ENCODE results near the gene SUCLG1. TPM values are rescaled to one million over a fixed set of nuclear protein-coding genes. Genes with fewer than 3 reads are reported as not detected.

The SUCLG1 gene
- total RNA-seq, 1 experiment from 2014 or later, result 83.4 TPM

GRCh38 chr2:84389794-84390193 is 69.3 kb downstream of the SUCLG1 start:
- no peak for TF ChIP-seq EZH2 (IDR thresholded peaks at IDR 0.05; ENCODE audit: low read length, unreplicated experiment)
- TF ChIP-seq EZH2phosphoT487 (IDR thresholded peaks at IDR 0.05; ENCODE audit: borderline replicate concordance, low read length), result no peak
- TF ChIP-seq CTCF (conservative IDR thresholded peaks at IDR 0.05; ENCODE audit: low read depth, low read length), result no peak
- Histone ChIP-seq H2AFZ (ENCODE audit: low read length) (no peak overlapping the region), H3K4me1 (ENCODE audit: insufficient read depth, low read length) (no peaks in the 10 kb centered on the region), H3K27ac (ENCODE audit: low read length) (no peak overlapping the region), H3K79me2 (ENCODE audit: low read length) (no peaks in the 10 kb centered on the region), H4K20me1 (ENCODE audit: low read length) (no peaks in the 10 kb centered on the region), H3F3A (ENCODE audit: low read length, unreplicated experiment) (no peaks in the 10 kb centered on the region), H3K9ac (ENCODE audit: low read length) (no peak overlapping the region), H3K27me3 (ENCODE audit: low read length) (no peaks in the 10 kb centered on the region), H3K4me2 (ENCODE audit: low read length) (no peak overlapping the region), H3K9me2 (replicated peaks; ENCODE audit: low read length) (no peaks in the 10 kb centered on the region), H3K36me3 (ENCODE audit: low read depth, low read length) (no peaks in the 10 kb centered on the region), H3K4me3 (ENCODE audit: low read length) (no peak overlapping the region), H3K9me3 (ENCODE audit: low read length) (no peaks in the 10 kb centered on the region)
- no TSS peak for BruUV-seq (replicated peaks)
- no peak for DNase-seq
- CTCF ChIA-PET, result no interaction called here
- intact Hi-C loops (cut with micrococcal nuclease), result no loop called here
- POLR2A ChIA-PET (ENCODE audit: unreplicated experiment), result no interaction called here
- ATAC-seq, result no peak

- Histone ChIP-seq H4K20me1 (ENCODE audit: low read length) (no peaks in the 10 kb centered on the region), H3K9me2 (replicated peaks; ENCODE audit: low read length) (no peaks in the 10 kb centered on the region), H3K27me3 (ENCODE audit: low read length) (no peaks in the 10 kb centered on the region), H3K36me3 (ENCODE audit: low read depth, low read length) (no peaks in the 10 kb centered on the region), H3K9me3 (ENCODE audit: low read length) (no peaks in the 10 kb centered on the region), H3F3A (ENCODE audit: low read length, unreplicated experiment) (no peaks in the 10 kb centered on the region), H3K79me2 (ENCODE audit: low read length) (no peaks in the 10 kb centered on the region), H2AFZ (ENCODE audit: low read length) (no peak overlapping the region), H3K27ac (ENCODE audit: low read length) (no peak overlapping the region), H3K4me3 (ENCODE audit: low read length) (no peak overlapping the region), H3K4me2 (ENCODE audit: low read length) (no peak overlapping the region), H3K9ac (ENCODE audit: low read length) (no peak overlapping the region), H3K4me1 (ENCODE audit: insufficient read depth, low read length) (no peaks in the 10 kb centered on the region)
- TF ChIP-seq EZH2phosphoT487 (IDR thresholded peaks at IDR 0.05; ENCODE audit: borderline replicate concordance, low read length), result no peak
- TF ChIP-seq CTCF (conservative IDR thresholded peaks at IDR 0.05; ENCODE audit: low read depth, low read length), result no peak
- TF ChIP-seq EZH2 (IDR thresholded peaks at IDR 0.05; ENCODE audit: low read length, unreplicated experiment), result no peak
- intact Hi-C loops (cut with micrococcal nuclease), result no loop called here
- CTCF ChIA-PET, result no interaction called here
- BruUV-seq (replicated peaks), result no TSS peak
- DNase-seq, result no peak
- POLR2A ChIA-PET (ENCODE audit: unreplicated experiment), result no interaction called here
- no peak for ATAC-seq
These were observed 70.1 kb downstream of the SUCLG1 start for GRCh38 chr2:84388921-84389490.

- ATAC-seq, result no peak
- Histone ChIP-seq H3K9ac (ENCODE audit: low read length) (no peak overlapping the region), H3K4me3 (ENCODE audit: low read length) (no peak overlapping the region), H3K4me2 (ENCODE audit: low read length) (no peak overlapping the region), H3F3A (ENCODE audit: low read length, unreplicated experiment) (no peaks in the 10 kb centered on the region), H4K20me1 (ENCODE audit: low read length) (no peaks in the 10 kb centered on the region), H3K27me3 (ENCODE audit: low read length) (no peaks in the 10 kb centered on the region), H3K36me3 (ENCODE audit: low read depth, low read length) (no peaks in the 10 kb centered on the region), H3K9me2 (replicated peaks; ENCODE audit: low read length) (no peaks in the 10 kb centered on the region), H3K9me3 (ENCODE audit: low read length) (no peaks in the 10 kb centered on the region), H3K27ac (ENCODE audit: low read length) (no peak overlapping the region), H3K79me2 (ENCODE audit: low read length) (no peaks in the 10 kb centered on the region), H2AFZ (ENCODE audit: low read length) (no peak overlapping the region), H3K4me1 (ENCODE audit: insufficient read depth, low read length) (no peaks in the 10 kb centered on the region)
- intact Hi-C loops (cut with micrococcal nuclease), result no loop called here
- TF ChIP-seq CTCF (conservative IDR thresholded peaks at IDR 0.05; ENCODE audit: low read depth, low read length), result no peak
- TF ChIP-seq EZH2 (IDR thresholded peaks at IDR 0.05; ENCODE audit: low read length, unreplicated experiment), result no peak
- TF ChIP-seq EZH2phosphoT487 (IDR thresholded peaks at IDR 0.05; ENCODE audit: borderline replicate concordance, low read length), result no peak
- POLR2A ChIA-PET (ENCODE audit: unreplicated experiment), result no interaction called here
- no peak for DNase-seq
- CTCF ChIA-PET, result no interaction called here
- no TSS peak for BruUV-seq (replicated peaks)
These were observed 70.9 kb downstream of the SUCLG1 start for GRCh38 chr2:84388133-84388532.
